ENCODE measurements around the gene ANTXR2.

- TF ChIP-seq CTCF (IDR thresholded peaks at IDR 0.05; ENCODE audit: extremely low read depth in 1 of 2, insufficient read depth in 1 of 2, low read depth in 1 of 2, low read length in 2 of 2): no peak
- TF ChIP-seq POLR2A (IDR thresholded peaks at IDR 0.05; ENCODE audit: low read depth, low read length): no peak
- no peak for TF ChIP-seq EZH2 (IDR thresholded peaks at IDR 0.05; ENCODE audit: borderline replicate concordance, low read depth, low read length, severe bottlenecking)
Measured at GRCh38 chr4:79907001-79907400, 166.0 kb downstream of the ANTXR2 start.

Measured in endothelial cell of umbilical vein (primary cell).